CD4-positive, alpha-beta T cell treated with Interferon alpha-2 for 1 hour (primary cell): ENCODE results near the gene IL4.

Experiments used
- DNase-seq, 2 donors: peaks; one replicate each; pipeline ENCODE4 v3.0.0-alpha.2; 2020 to 2022

The IL4 gene

DNA sequence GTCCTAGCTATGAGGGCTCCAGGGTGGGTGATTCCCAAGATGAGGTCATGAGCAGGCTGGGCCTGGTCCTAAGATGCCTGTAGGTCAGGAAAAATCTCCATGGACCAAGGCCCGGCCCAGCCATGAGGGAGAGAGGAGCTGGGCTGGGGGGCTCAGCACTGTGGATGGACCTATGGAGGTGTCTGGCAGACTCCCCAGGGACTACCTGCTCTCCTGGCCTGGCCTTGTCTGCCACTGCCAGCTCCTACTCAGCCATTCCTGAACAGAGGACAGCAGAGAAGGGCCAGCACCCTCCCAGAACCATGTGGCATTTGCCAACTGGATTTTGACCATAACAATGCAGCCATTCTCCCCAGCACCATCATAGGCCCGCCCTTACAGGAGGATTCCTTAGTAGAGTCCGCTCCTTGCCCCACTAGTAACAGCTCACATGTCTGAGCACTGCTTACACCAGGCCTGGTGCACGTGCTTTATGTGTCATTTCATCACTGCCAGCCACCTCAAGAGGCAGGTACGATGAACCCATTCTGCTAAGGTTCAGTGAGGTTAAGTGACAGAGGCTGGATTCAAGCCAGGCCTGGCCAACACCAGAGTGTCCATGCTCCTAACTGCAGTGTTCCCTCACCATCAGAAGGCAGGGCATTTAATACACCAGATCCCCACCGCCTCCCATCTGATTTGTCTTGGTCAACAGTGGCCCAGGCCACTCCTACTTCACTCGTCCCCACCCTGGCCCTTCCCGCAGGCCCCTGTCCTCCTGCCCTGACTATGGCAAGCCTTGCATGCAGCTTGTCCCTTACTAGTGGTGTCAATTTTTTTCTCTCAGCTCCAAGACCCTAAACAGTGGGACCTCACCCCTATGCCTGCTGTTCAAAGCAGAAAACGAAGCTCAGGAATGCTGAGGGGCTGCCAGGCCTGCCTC, 15.1 kb upstream of the IL4 start:
- DNase-seq, result no peak

- DNase-seq, result no peak
Measured at GRCh38 chr5:132659598-132660493, 13.9 kb upstream of the IL4 start.

GRCh38 chr5:132661231-132662003, 12.4 kb upstream of the IL4 start:
- DNase-seq, result no peak

DNA sequence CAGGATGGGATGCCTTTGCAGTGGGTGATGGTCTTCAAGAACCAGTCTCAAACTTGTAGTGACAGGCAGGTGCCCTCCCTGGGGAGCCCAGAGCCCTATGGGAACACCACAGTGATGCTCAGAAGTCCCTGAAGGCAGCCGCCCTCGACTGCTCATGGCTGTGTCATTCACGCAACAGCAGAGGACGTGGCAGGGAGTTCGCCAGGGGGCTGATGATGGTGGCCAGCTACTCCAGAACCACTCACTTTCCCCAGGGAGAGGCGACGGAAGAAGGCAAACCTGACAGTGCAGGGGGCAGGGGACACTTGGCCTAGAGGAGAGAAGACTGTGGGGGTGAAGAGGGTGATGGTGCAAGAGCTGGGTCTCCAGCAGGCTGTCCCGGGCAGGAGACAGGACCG, 11.8 kb upstream of the IL4 start:
- no peak for DNase-seq

DNA sequence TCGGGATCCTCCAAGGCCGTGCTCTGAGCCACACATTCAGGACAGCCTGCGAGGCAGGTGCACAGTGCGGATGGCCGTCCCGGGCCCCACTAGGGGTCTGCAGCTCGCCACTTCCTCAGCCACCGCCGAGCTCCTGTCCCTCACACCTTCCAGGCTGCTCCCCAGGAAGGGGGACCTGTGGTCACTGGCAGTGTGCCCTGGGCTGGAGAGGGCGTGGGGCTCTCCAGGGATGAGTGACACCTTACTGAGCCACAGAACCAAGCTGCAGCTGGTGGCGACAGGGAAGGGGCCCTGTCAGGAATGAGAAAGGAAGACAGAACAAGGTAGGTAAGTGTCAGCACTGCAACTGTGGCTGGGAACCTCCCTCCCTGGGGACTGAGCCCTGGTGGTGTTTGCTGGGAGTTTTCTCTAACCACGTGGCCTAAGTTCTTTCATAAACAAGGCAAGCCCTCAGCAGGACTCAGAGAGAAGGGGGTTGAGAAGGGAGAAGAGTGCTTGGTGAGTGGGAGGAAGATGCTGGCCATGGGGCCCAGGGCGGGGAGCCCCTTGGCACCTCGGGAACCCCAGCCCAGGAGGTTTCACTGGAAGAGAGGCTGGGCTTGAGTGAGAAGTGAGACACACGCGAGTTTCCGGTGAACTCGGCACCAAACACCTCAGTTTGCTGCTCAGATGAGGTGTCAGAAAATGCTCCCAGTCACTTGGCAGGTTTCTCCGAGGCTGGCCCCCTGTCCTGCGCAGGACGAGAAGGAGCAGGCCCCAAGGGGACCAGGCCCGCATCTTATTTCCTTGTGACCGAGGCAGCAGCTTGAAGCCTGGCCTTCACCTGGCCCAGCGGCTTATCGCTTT, 10.6 kb upstream of the IL4 start:
- peak; percentile 18 to 58 for DNase-seq

DNA sequence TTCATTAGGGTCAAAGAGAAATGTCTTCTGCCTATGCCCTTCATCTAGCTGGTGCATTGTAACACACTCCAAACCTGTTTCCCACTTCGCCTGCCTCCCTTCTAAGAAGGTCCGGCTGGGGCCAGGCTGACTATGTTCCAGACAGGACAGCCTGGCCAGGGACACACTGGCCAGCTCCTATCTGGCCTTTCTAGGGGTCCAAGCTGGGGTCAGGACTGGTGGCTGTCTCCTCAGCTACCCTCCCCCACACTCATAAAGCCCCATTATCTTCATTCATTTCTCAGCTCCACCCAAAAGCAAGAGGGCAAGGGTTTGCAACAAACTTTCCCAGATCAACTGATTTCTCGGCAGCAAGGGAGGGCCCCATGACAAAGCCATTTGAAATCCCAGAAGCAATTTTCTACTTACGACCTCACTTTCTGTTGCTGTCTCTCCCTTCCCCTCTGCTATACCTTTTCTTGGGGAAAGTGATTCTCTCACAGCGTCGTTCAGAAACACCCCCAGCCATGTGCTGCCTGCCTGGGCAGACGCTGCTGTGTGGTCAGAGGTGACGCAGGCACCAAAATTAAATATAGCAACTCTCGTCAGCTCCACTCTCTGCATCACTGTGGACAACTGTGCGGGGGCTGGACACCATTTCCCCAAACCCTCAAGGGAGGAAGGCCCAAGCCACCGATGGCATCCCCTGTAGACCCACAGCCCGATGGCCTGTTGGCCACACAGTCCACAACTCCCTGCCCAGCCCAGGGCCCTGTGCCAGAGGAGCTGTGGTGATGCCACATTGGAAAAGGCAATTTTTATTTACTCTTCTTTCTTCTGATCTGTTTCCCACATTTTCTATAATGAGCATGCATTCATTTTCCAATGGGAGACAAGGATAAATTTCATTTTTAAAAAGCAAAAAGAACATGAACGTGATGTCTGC, 9.8 kb upstream of the IL4 start:
- DNase-seq, result peak; percentile 32 to 54

GRCh38 chr5:132664696-132665209, 9.0 kb upstream of the IL4 start:
- DNase-seq, result no peak

DNA sequence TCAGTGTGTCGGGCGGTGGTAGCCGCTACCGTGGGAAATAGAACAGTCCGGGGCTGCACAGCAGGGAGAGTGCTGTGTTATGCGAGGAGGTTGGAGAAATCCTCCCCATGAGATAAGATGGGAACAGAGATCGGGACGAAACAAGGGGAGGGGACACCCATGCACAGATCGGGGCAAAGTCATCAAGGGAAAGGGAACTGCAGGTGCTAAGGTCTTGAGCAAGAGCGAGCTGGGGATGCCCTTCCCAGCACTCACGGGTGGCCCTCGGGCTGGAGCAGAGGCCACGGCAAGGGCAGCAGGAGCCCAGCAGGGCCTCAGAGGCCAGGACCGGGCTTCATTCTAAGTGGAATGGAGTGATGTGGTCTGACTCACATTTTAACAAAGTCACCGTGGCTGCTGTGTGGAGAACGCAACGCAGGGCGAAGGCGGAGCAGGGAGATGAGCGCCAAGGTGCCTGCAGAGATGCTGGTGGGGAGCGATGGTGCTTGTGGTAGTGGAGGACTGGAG, 8.2 kb upstream of the IL4 start:
- DNase-seq, result no peak

DNA sequence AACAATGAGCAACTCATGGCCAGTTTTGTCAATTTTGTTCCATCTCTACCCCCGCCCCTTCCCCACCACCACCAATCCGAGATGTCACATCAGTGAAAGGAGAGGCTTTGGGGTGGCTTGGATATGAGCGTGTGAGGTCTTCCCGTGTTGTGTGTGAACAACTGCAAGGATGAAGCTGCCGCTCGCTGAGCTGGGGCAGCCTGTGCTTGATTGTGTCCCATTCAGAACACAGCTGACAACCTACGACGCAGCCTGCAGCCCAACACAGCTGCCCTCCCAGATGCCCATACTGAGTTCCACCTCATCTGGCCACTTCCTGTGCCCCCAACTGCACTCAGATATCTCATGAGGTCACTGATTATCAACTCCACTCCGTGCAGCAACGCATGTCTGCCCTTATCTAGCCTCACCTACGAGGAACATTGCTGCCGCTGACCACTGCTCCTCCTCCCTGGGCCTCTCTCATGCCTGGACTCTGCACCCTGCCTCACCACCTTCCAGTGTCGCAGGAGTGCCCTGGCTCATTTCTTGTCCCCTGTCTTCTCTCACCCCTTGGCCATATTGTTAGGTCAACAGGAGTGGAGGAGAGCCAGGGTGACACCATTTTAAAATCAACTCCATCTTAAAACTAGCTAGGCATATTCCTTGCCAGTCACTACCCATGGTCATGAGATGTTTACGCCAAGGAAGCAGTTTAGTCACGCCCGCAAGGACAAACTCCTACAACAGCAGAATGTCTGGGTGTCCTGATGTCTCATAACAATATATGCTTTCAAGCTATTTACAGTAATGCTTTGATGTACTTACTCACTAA, 7.3 kb upstream of the IL4 start:
- no peak for DNase-seq

GRCh38 chr5:132667309-132667708, 6.5 kb upstream of the IL4 start:
- DNase-seq, result no peak

DNA sequence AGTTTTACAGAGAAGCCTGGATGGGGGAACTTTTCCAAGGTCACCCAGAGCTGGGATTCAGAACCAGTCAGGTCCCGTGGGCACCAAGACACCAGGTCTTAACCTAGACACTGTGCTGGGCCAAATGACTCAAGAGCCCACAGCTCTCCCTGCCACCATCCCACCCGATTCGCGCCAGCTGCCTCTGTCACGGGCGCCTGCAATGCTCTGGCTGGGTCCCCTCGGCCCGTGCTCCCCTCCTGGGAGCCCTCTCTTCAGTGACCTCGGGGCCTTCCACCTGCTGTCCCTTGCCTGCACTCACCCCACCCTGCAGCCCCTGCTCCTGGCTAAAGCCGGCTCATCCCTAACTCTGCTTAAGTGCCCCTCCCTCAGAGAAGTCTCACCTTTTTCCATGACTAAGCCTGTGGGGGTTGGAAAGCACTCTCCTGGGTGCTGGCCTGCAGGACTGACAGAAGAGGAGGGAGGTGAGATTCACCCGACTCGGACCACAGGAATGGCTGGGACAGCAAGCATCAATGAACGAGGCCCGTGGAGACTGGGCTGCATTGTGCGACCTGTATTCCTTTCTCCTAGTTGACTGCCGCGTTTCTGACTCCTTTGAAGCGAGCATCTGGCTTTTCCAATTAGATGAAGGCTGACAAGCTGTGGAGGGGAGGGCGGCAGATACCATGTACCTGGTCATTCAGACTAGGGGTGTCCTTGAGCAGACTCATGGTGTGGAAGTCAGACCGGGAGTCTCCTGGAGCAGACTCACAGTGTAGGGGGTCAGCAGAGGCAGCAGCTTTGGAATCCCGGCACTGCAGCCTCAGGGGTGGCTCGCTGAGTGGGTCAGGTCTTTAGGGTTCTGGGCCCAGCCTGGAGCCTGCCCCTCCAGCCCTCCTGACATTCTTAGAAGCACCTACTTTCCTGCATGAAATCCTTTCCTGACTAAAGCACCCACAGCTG, 5.8 kb upstream of the IL4 start:
- no peak for DNase-seq

GRCh38 chr5:132668706-132669454, 4.9 kb upstream of the IL4 start:
- no peak for DNase-seq

GRCh38 chr5:132669455-132669820, 4.4 kb upstream of the IL4 start:
- DNase-seq, result no peak

DNA sequence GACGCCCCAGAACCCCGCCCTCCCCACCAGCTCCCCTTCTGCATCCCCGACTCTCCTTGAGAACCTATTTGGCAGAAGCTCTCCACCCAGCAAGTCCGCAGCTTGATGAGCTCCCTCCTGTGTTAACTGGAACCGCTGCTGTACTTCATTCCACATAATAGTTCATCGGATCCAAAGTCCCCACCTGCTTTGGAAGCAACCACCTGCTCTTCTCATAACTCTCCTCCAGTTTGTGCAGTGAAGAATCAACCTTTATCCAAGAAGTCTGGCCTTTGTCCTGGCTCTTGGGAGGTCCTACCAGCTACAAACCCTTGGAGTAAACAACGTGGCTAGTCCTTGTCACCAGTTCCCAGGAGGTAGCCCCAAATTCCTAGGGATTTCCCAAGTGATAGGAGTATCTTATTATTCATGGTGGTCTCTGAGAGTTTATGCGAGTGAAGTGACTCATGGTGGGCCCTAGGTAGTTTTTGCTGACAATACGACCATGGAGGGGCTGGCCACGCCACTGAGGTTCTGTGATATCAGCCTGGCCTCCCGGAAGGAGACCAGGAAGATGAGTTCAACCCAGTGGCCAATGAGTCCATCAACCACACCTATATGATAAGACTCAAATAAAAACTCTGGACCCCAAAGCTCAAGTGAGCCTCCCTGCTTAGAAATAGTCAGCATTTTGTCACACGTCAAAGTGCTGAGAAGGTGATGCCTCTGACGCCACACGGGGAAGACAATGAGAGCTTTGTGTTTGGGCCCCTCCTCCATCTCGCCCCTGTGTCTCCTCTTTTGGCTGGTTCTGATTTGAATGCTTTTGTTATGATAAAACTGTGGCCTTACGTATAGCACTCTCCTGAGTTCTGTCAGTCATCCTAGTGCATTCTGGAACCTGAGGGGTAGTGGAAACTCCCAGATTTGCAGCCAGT, 3.6 kb upstream of the IL4 start:
- no peak for DNase-seq

DNA sequence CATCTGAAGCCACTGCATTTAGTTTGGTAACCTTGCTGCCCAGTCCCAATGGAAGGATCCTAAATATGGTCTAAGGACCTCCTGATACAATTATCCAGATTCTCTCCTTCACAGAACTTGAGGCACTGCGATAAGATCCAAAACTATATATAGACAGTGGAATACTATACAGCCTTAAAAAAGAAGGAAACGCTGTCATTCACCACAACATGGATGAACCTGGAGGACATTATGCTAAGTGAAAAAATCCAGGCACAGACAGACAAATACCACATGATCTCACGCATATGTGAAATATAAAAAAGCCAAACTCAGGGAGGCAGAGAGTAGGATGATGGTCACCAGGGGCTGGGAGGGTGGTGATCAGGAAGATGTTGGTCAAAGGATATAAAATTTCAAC, 2.8 kb upstream of the IL4 start:
- DNase-seq, result no peak

GRCh38 chr5:132673488-132673887, 301 bp upstream of the IL4 start:
- no peak for DNase-seq
